DOHH2 (cell line): ENCODE results near the gene ZMIZ1.

Source experiments
- H3F3A ChIP-seq: fragments of 200-600 bp; sonication (generic), shearing (Covaris generic); 2 replicates; pipeline ENCODE4 v1.6.0; 2016; ENCODE audit warnings: antibody characterized with exemption, mild to moderate bottlenecking; ENCODE audit not compliant: control insufficient read depth, insufficient read depth
- H3K27ac ChIP-seq: fragments of 200-600 bp; sonication (generic); 2 replicates; pipeline ENCODE4 v1.5.1; 2014; ENCODE audit warnings: low read depth, mild to moderate bottlenecking, low read length, moderate library complexity
- H3K27me3 ChIP-seq: fragments of 200-600 bp; sonication (generic); 2 replicates; pipeline ENCODE4 v1.6.1; 2014; ENCODE audit warnings: mild to moderate bottlenecking, low read length, mixed read lengths; ENCODE audit not compliant: control insufficient read depth
- H3K36me3 ChIP-seq: fragments of 200-600 bp; sonication (generic); 2 replicates; pipeline ENCODE4 v1.6.1; 2014; ENCODE audit warnings: mild to moderate bottlenecking, low read length, moderate library complexity, mixed read lengths; ENCODE audit not compliant: control insufficient read depth
- H3K4me1 ChIP-seq: fragments of 200-600 bp; sonication (generic); 2 replicates; pipeline ENCODE4 v1.6.1; 2014; ENCODE audit warnings: mild to moderate bottlenecking, low read length, mixed read lengths; ENCODE audit not compliant: control insufficient read depth
- H3K4me2 ChIP-seq: fragments of 200-600 bp; sonication (generic); 2 replicates; pipeline ENCODE4 v1.6.0; 2014; ENCODE audit warnings: mild to moderate bottlenecking, low read length, moderate library complexity
- H3K4me3 ChIP-seq: fragments of 200-600 bp; sonication (generic); 2 replicates; pipeline ENCODE4 v1.5.1; 2014; ENCODE audit warnings: mild to moderate bottlenecking, low read length, mixed read lengths
- H3K79me2 ChIP-seq: fragments of 200-600 bp; sonication (generic); 2 replicates; pipeline ENCODE4 v1.6.1; 2014; ENCODE audit warnings: mild to moderate bottlenecking, low read length, mixed read lengths; ENCODE audit not compliant: control insufficient read depth
- H3K9me2 ChIP-seq: fragments of 200-600 bp; sonication (generic); replicated peaks from 2 replicates; pipeline ENCODE4 v1.6.1; 2014; ENCODE audit warnings: mild to moderate bottlenecking, low read length, mixed read lengths; ENCODE audit not compliant: control insufficient read depth
- H3K9me3 ChIP-seq: fragments of 200-600 bp; sonication (generic); 2 replicates; pipeline ENCODE4 v1.6.1; 2014; ENCODE audit warnings: antibody characterized with exemption, low read length, mixed read lengths; ENCODE audit not compliant: control insufficient read depth, insufficient read depth
- H4K20me1 ChIP-seq: fragments of 200-600 bp; sonication (generic); 2 replicates; pipeline ENCODE4 v1.6.0; 2014; ENCODE audit warnings: low read depth, mild to moderate bottlenecking, antibody characterized with exemption, low read length, moderate library complexity; ENCODE audit not compliant: control insufficient read depth, insufficient read depth
- EZH2phosphoT487 ChIP-seq: fragments of 200-600 bp; sonication (generic); IDR thresholded peaks from 2 replicates; pipeline ENCODE4 v1.6.1; 2017; ENCODE audit warnings: borderline replicate concordance, mild to moderate bottlenecking, antibody characterized with exemption, low read length, moderate library complexity, mixed read lengths
- TF ChIP-seq, protein P1 (sequence below): fragments of 200-600 bp; sonication (generic); IDR thresholded peaks from one replicate; pipeline ENCODE4 v1.5.1; 2014; ENCODE audit warnings: antibody characterized with exemption, mild to moderate bottlenecking, low read depth, low read length; ENCODE audit not compliant: poor library complexity, severe bottlenecking

The ZMIZ1 gene

DNA sequence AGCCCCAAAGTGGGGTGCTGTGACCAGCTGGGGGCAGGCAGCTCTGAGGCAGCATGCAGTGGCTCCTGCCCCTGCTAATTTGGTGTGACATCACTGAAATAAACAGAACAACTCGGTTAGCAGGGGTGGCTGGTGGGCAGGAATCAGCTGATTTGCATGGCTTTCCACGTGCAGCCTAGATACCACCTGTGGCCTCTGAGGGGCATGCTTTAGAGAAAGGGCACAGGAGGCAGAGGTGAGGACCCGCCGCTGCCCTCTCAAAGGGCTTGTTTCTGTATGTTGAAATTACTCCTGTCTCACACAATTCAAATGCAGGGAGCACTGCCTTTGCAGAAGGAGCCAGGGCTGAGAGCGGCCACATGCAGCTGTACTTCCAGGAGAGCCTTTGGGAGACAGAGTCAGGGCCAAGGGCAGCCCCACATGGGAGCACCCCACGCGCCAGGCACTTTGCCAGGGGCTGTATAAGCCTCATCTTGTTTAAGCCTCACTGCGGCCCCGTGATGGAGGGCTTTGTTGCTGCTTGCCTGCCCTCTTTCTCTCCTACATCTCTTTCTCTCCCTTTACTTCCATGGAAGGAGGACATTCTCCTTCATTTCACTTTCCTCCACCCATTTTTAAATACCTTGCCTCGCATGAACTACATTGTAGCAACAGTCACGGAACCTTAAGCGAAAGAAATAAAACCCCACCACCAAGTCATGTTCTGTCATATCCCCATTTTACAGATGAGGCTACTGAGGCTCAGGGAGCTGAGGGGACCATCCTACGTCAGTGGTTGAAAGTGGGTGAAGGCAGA, 137.7 kb downstream of the ZMIZ1 start:
- no peaks in the 10 kb centered on the region for H3K36me3 ChIP-seq
- H4K20me1 ChIP-seq = no peaks in the 10 kb centered on the region
- peaks cover 7% of the 10 kb centered on the region; the same call in 1 of the 2 replicates for H3K4me1 ChIP-seq

DNA sequence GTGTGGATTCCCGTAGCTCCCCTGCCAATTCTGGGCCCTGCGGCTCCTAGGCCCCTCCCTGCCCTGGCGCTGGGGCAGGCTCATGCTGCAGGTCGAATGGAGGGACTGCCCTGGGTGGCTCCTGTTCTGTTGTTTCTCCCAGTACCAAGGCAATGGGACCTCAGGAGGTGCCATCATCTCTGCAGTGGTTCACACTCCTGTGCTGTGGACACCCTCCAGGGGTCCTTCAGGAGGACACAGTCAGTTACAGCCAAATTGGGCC, 138.3 kb downstream of the ZMIZ1 start:
- Histone ChIP-seq H3K9me2 (no peaks in the 10 kb centered on the region), H3F3A (no peaks in the 10 kb centered on the region), H3K4me2 (no peak overlapping the region), H3K4me1 (peaks cover 7% of the 10 kb centered on the region; the same call in 1 of the 2 replicates), H3K27ac (no peak overlapping the region), H4K20me1 (no peaks in the 10 kb centered on the region), H3K4me3 (no peak overlapping the region), H3K27me3 (no peaks in the 10 kb centered on the region), H3K79me2 (no peaks in the 10 kb centered on the region), H3K9me3 (no peaks in the 10 kb centered on the region), H3K36me3 (no peaks in the 10 kb centered on the region)
- TF ChIP-seq, protein P1, sequence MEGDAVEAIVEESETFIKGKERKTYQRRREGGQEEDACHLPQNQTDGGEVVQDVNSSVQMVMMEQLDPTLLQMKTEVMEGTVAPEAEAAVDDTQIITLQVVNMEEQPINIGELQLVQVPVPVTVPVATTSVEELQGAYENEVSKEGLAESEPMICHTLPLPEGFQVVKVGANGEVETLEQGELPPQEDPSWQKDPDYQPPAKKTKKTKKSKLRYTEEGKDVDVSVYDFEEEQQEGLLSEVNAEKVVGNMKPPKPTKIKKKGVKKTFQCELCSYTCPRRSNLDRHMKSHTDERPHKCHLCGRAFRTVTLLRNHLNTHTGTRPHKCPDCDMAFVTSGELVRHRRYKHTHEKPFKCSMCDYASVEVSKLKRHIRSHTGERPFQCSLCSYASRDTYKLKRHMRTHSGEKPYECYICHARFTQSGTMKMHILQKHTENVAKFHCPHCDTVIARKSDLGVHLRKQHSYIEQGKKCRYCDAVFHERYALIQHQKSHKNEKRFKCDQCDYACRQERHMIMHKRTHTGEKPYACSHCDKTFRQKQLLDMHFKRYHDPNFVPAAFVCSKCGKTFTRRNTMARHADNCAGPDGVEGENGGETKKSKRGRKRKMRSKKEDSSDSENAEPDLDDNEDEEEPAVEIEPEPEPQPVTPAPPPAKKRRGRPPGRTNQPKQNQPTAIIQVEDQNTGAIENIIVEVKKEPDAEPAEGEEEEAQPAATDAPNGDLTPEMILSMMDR = no peak
- TF ChIP-seq EZH2phosphoT487 = no peak

More for the DNA sequence above, 137.7 kb downstream of the ZMIZ1 start:
- TF ChIP-seq, protein P1 = no peak
- TF ChIP-seq EZH2phosphoT487 = no peak
- Histone ChIP-seq H3K9me2 (no peaks in the 10 kb centered on the region), H3K4me3 (no peak overlapping the region), H3K9me3 (no peaks in the 10 kb centered on the region), H3K27ac (no peak overlapping the region), H3K4me2 (no peak overlapping the region), H3K27me3 (no peaks in the 10 kb centered on the region), H3F3A (no peaks in the 10 kb centered on the region), H3K79me2 (no peaks in the 10 kb centered on the region)

DNA sequence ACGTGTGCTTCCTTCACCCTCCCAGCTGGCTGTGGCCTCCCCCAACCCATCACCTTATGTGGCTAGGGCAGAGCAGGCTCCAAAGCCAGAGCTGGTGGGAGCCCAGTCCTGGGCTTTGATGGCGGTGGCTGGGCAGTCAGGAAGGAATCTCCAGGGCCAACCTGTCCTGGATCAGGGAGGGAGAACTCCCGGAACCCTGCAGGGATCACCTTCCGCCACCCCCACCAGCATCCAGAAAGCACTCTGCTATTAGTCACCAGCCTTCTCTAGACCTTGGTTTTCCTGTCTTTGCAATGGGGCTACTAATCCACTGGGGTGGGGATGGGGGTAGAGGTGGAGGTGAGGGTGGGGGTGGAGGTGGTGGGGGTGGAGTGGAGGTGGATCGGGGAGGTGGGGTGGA, 139.0 kb downstream of the ZMIZ1 start:
- Histone ChIP-seq H4K20me1 (no peaks in the 10 kb centered on the region), H3K27ac (no peak overlapping the region), H3K9me3 (no peaks in the 10 kb centered on the region), H3F3A (no peaks in the 10 kb centered on the region), H3K36me3 (no peaks in the 10 kb centered on the region), H3K4me2 (no peak overlapping the region), H3K9me2 (no peaks in the 10 kb centered on the region), H3K4me3 (no peak overlapping the region), H3K27me3 (no peaks in the 10 kb centered on the region), H3K79me2 (no peaks in the 10 kb centered on the region), H3K4me1 (peaks cover 7% of the 10 kb centered on the region; the same call in 1 of the 2 replicates)
- no peak for TF ChIP-seq EZH2phosphoT487
- TF ChIP-seq, protein P1 = no peak
